HEK293 (cell line): Measurements from ENCODE around the gene PHAF1.

Experiments used
- CTCF ChIA-PET: fragments of 350-600 bp; formaldehyde crosslinking; extraction: SDS; loops from one replicate; lab custom pipeline; 2021; ENCODE audit warnings: antibody characterized with exemption; lab: Yijun Ruan, JAX
- POLR2A ChIA-PET: fragments of 300-600 bp; formaldehyde crosslinking; extraction: SDS; loops from one replicate; lab custom pipeline; 2020; ENCODE audit warnings: antibody characterized with exemption, inconsistent platforms; lab: Yijun Ruan, JAX
- H3K27ac ChIP-seq: fragments of 200-500 bp; sonication (Bioruptor generic); 2 replicates; pipeline ENCODE4 v1.5.1; 2014; ENCODE audit warnings: low read depth, low read length, control low read depth, inconsistent platforms; ENCODE audit errors: extremely low read depth
- H3K36me3 ChIP-seq, 2 experiments: fragments of 200-500 bp in 1 of 2; sonication (Bioruptor generic) in 1 of 2; 1 replicate in 1 of 2; 2 replicates in 1 of 2; pipeline ENCODE4 v1.5.1; 2014 to 2017; ENCODE audit warnings: inconsistent platforms in 2 of 2, low read length in 2 of 2; ENCODE audit not compliant: control insufficient read depth in 2 of 2, insufficient read depth in 1 of 2
- H3K4me1 ChIP-seq: fragments of 200-500 bp; sonication (Bioruptor generic); 2 replicates; pipeline ENCODE4 v1.5.1; 2014; ENCODE audit warnings: mild to moderate bottlenecking, low read length, inconsistent platforms; ENCODE audit not compliant: control insufficient read depth, insufficient read depth
- H3K4me3 ChIP-seq: 2 replicates; pipeline ENCODE4 v1.5.1; 2011; ENCODE audit warnings: low read depth, mild to moderate bottlenecking, control low read depth, low read length, moderate library complexity
- H3K9me3 ChIP-seq: fragments of 200-500 bp; sonication (Bioruptor generic); 2 replicates; pipeline ENCODE4 v1.5.1; 2014; ENCODE audit warnings: low read depth, low read length, inconsistent platforms; ENCODE audit not compliant: control insufficient read depth, insufficient read depth
- CTCF ChIP-seq: fragments of 450-650 bp; formaldehyde crosslinking; IDR thresholded peaks from 2 replicates; pipeline ENCODE4 v1.5.1; 2016; ENCODE audit warnings: missing biosample characterization, missing genetic modification characterization
- ZBTB48 ChIP-seq: fragments of 450-650 bp; formaldehyde crosslinking; IDR thresholded peaks from 2 replicates; pipeline ENCODE4 v1.5.1; 2016; ENCODE audit warnings: missing biosample characterization, missing genetic modification characterization
- ZBTB49 ChIP-seq: fragments of 450-650 bp; formaldehyde crosslinking; IDR thresholded peaks from 2 replicates; pipeline ENCODE4 v1.5.1; 2016; ENCODE audit warnings: missing biosample characterization, missing genetic modification characterization, low read depth
- ZNF169 ChIP-seq: fragments of 450-650 bp; formaldehyde crosslinking; IDR thresholded peaks from 2 replicates; pipeline ENCODE4 v1.5.1; 2016; ENCODE audit warnings: missing biosample characterization, missing genetic modification characterization
- ZNF221 ChIP-seq: fragments of 450-650 bp; formaldehyde crosslinking; IDR thresholded peaks from 2 replicates; pipeline ENCODE4 v1.5.1; 2017; ENCODE audit warnings: missing biosample characterization, missing genetic modification characterization, borderline replicate concordance
- ZNF292 ChIP-seq: fragments of 450-650 bp; formaldehyde crosslinking; IDR thresholded peaks from 2 replicates; pipeline ENCODE4 v1.5.1; 2016; ENCODE audit warnings: low read depth, missing biosample characterization, missing genetic modification characterization, borderline replicate concordance
- ZNF335 ChIP-seq: fragments of 450-650 bp; formaldehyde crosslinking; conservative IDR thresholded peaks from 2 replicates; pipeline ENCODE4 v1.5.1; 2016; ENCODE audit warnings: missing biosample characterization, missing genetic modification characterization
- ZNF548 ChIP-seq: fragments of 450-650 bp; formaldehyde crosslinking; IDR thresholded peaks from 2 replicates; pipeline ENCODE4 v1.5.1; 2016; ENCODE audit warnings: missing biosample characterization, missing genetic modification characterization
- TF ChIP-seq, protein P1 (sequence below): fragments of 450-650 bp; formaldehyde crosslinking; IDR thresholded peaks from 2 replicates; pipeline ENCODE4 v1.5.1; 2016; ENCODE audit warnings: missing biosample characterization, missing genetic modification characterization
- TF ChIP-seq, protein P2 (sequence below): fragments of 450-650 bp; formaldehyde crosslinking; IDR thresholded peaks from 2 replicates; pipeline ENCODE4 v1.5.1; 2016; ENCODE audit warnings: missing biosample characterization, missing genetic modification characterization, low read depth
- TF ChIP-seq, protein P3 (sequence below): fragments of 450-650 bp; formaldehyde crosslinking; IDR thresholded peaks from 2 replicates; pipeline ENCODE4 v1.5.1; 2016; ENCODE audit warnings: missing biosample characterization, missing genetic modification characterization

PHAF1 gene

GRCh38 chr16:67169011-67169451, 59.3 kb downstream of the PHAF1 start:
- CTCF ChIA-PET: interaction anchor here (0.7 to 2.3 kb wide), 10 partner anchors 8 to 208 kb away, joined by 3 to 11 read pairs (median 4); partner anchors contain the start of genes CES3 and MATCAP1
- Histone ChIP-seq H3K4me1 (peaks cover 4% of the 10 kb centered on the region), H3K9me3 (no peaks in the 10 kb centered on the region), H3K27ac (no peak overlapping the region), H3K36me3 (no peaks in the 10 kb centered on the region), H3K4me3 (no peak overlapping the region)
- POLR2A ChIA-PET: no interaction called here
- TF ChIP-seq ZNF169: no peak
- TF ChIP-seq, protein P1, sequence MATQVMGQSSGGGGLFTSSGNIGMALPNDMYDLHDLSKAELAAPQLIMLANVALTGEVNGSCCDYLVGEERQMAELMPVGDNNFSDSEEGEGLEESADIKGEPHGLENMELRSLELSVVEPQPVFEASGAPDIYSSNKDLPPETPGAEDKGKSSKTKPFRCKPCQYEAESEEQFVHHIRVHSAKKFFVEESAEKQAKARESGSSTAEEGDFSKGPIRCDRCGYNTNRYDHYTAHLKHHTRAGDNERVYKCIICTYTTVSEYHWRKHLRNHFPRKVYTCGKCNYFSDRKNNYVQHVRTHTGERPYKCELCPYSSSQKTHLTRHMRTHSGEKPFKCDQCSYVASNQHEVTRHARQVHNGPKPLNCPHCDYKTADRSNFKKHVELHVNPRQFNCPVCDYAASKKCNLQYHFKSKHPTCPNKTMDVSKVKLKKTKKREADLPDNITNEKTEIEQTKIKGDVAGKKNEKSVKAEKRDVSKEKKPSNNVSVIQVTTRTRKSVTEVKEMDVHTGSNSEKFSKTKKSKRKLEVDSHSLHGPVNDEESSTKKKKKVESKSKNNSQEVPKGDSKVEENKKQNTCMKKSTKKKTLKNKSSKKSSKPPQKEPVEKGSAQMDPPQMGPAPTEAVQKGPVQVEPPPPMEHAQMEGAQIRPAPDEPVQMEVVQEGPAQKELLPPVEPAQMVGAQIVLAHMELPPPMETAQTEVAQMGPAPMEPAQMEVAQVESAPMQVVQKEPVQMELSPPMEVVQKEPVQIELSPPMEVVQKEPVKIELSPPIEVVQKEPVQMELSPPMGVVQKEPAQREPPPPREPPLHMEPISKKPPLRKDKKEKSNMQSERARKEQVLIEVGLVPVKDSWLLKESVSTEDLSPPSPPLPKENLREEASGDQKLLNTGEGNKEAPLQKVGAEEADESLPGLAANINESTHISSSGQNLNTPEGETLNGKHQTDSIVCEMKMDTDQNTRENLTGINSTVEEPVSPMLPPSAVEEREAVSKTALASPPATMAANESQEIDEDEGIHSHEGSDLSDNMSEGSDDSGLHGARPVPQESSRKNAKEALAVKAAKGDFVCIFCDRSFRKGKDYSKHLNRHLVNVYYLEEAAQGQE (tag by site-specific recombination): peak; percentile 73
- TF ChIP-seq ZNF548 (tag by site-specific recombination): no peak
- no peak for TF ChIP-seq ZNF335 (tag by site-specific recombination)

DNA sequence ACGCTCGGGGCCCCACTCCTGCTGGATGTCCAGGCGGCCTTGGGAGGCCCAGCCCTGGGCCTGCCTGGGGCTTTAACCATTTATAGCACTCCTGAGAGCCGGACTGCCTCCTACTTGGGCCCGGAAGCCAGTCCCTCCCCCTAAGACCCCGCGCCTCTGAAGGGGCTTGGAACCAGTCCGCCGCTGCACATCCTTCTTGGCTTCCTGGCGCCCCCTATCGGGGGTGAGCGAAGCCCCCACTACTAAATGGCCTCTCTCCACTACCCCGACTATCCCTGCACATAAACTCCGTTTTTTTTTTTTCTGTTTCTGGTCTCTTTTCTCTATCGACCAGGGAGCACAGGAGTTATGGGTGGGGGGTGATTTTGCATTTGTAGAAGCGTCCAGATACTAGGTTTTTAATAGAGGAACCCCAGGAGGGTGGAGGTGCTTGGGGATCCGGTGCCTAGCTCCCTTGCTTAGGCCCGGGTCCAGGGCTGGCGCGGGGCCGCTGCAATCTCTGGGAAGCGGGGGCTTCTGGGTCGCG, 60.0 kb downstream of the PHAF1 start:
- TF ChIP-seq CTCF (no peak), ZBTB48 (tag by site-specific recombination) (peak; percentile 44; the same call in 1 of the 2 replicates)
- peak overlapping the region; percentile 59; the same call in 1 of the 2 replicates for H3K27ac ChIP-seq

GRCh38 chr16:67170168-67170948, 60.6 kb downstream of the PHAF1 start, which contains the start of gene NOL3:
NOL3 (plus strand) TSS chr16:67170538.
- Histone ChIP-seq H3K36me3 (peaks cover 0 to 5% of the 10 kb centered on the region in 2 experiments; a peak in 1 of 3 replicates), H3K4me1 (peaks cover 9% of the 10 kb centered on the region), H3K27ac (peak within 1 kb of the TSS; percentile 59; the same call in 1 of the 2 replicates), H3K9me3 (no peaks in the 10 kb centered on the region), H3K4me3 (peak within 1 kb of the TSS; percentile 36)
- CTCF ChIA-PET: interaction anchor here (0.6 to 1.6 kb wide), 12 partner anchors 10 to 300 kb away, joined by 3 to 11 read pairs (median 4); partner anchors contain the start of genes FBXL8 and TRADD
- POLR2A ChIA-PET: interaction anchor here (1.7 kb wide), 1 partner anchor 15 kb away, joined by 5 read pairs; no protein-coding TSS in a partner anchor
- TF ChIP-seq, protein P1 (tag by site-specific recombination): no peak
- TF ChIP-seq, protein P2, sequence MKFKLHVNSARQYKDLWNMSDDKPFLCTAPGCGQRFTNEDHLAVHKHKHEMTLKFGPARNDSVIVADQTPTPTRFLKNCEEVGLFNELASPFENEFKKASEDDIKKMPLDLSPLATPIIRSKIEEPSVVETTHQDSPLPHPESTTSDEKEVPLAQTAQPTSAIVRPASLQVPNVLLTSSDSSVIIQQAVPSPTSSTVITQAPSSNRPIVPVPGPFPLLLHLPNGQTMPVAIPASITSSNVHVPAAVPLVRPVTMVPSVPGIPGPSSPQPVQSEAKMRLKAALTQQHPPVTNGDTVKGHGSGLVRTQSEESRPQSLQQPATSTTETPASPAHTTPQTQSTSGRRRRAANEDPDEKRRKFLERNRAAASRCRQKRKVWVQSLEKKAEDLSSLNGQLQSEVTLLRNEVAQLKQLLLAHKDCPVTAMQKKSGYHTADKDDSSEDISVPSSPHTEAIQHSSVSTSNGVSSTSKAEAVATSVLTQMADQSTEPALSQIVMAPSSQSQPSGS: no peak
- TF ChIP-seq ZNF221 (tag by site-specific recombination): no peak
- TF ChIP-seq ZBTB49 (tag by site-specific recombination): no peak
- TF ChIP-seq, protein P3, sequence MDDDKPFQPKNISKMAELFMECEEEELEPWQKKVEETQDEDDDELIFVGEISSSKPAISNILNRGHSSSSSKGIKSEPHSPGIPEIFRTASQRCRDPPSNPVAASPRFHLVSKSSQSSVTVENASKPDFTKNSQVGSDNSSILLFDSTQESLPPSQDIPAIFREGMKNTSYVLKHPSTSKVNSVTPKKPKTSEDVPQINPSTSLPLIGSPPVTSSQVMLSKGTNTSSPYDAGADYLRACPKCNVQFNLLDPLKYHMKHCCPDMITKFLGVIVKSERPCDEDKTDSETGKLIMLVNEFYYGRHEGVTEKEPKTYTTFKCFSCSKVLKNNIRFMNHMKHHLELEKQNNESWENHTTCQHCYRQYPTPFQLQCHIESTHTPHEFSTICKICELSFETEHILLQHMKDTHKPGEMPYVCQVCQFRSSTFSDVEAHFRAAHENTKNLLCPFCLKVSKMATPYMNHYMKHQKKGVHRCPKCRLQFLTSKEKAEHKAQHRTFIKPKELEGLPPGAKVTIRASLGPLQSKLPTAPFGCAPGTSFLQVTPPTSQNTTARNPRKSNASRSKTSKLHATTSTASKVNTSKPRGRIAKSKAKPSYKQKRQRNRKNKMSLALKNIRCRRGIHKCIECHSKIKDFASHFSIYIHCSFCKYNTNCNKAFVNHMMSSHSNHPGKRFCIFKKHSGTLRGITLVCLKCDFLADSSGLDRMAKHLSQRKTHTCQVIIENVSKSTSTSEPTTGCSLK (tag by site-specific recombination): no peak
- TF ChIP-seq ZNF292 (tag by site-specific recombination): no peak

More for the DNA sequence above, 60.0 kb downstream of the PHAF1 start:
- ChIA-PET POLR2A (interaction anchor here (1.7 kb wide), 1 partner anchor 14 kb away, joined by 5 read pairs; no protein-coding TSS in a partner anchor), CTCF (interaction anchor here (0.9 to 2.3 kb wide), 12 partner anchors 9 to 299 kb away, joined by 3 to 11 read pairs (median 4); partner anchors contain the start of genes CES3, FBXL8, MATCAP1 and TRADD)
- no peaks in the 10 kb centered on the region for H3K9me3 ChIP-seq
- peak overlapping the region; percentile 34 for H3K4me3 ChIP-seq
- no peaks in the 10 kb centered on the region for H3K36me3 ChIP-seq
- peaks cover 9% of the 10 kb centered on the region for H3K4me1 ChIP-seq
